K562 (cell line): ENCODE data around the gene PCCB.

Source experiments
- CBX5 ChIP-seq: IDR thresholded peaks from 2 replicates; pipeline ENCODE4 v1.6.1; 2014; ENCODE audit warnings: low read depth, borderline replicate concordance
- CEBPB ChIP-seq: fragments of 450-650 bp; IDR thresholded peaks from 2 replicates; pipeline ENCODE4 v1.6.1; 2016; ENCODE audit warnings: missing genetic modification characterization, missing compliant biosample characterization
- CTCF ChIP-seq, 3 experiments: IDR thresholded peaks in 2 of 3; conservative IDR thresholded peaks in 1 of 3; 2 replicates each; pipeline ENCODE4 v1.5.1; 2011 to 2012; ENCODE audit warnings: low read length in 3 of 3, mild to moderate bottlenecking in 3 of 3, control low read depth in 2 of 3, improper control_type of control experiment in 1 of 3, inconsistent platforms in 1 of 3, low read depth in 1 of 3, mixed read lengths in 1 of 3, moderate library complexity in 1 of 3; ENCODE audit not compliant: insufficient read depth in 2 of 3
- FOXK1 ChIP-seq: sonication (generic); formaldehyde crosslinking; IDR thresholded peaks from 2 replicates; pipeline ENCODE4 v1.8.0; 2022; ENCODE audit warnings: missing genetic modification reagents, mild to moderate bottlenecking, borderline replicate concordance
- NCOA2 ChIP-seq, 2 experiments: fragments of 450-650 bp; IDR thresholded peaks; 2 replicates each; pipeline ENCODE4 v1.6.1; 2018; ENCODE audit warnings: mild to moderate bottlenecking in 2 of 2, moderate library complexity in 1 of 2; ENCODE audit not compliant: partially characterized antibody in 2 of 2
- POLR2AphosphoS2 ChIP-seq: IDR thresholded peaks from 2 replicates; pipeline ENCODE4 v1.6.1; 2012; ENCODE audit warnings: low read length, improper control_type of control experiment
- ZNF224 ChIP-seq: sonication (generic); formaldehyde crosslinking; IDR thresholded peaks from 2 replicates; pipeline ENCODE4 v1.8.0; 2022; ENCODE audit warnings: mild to moderate bottlenecking, missing genetic modification reagents
- TF ChIP-seq, protein P1 (sequence below), 2 experiments: fragments of 450-650 bp; conservative IDR thresholded peaks; 2 replicates each; pipeline ENCODE4 v1.6.1; 2017; ENCODE audit warnings: mild to moderate bottlenecking in 2 of 2, moderate library complexity in 2 of 2

GRCh38 chr3:136211547-136211946 lies 38.6 kb upstream of the PCCB start:
- no peak for TF ChIP-seq FOXK1 (CRISPR knock-in tag)
- TF ChIP-seq, protein P1, sequence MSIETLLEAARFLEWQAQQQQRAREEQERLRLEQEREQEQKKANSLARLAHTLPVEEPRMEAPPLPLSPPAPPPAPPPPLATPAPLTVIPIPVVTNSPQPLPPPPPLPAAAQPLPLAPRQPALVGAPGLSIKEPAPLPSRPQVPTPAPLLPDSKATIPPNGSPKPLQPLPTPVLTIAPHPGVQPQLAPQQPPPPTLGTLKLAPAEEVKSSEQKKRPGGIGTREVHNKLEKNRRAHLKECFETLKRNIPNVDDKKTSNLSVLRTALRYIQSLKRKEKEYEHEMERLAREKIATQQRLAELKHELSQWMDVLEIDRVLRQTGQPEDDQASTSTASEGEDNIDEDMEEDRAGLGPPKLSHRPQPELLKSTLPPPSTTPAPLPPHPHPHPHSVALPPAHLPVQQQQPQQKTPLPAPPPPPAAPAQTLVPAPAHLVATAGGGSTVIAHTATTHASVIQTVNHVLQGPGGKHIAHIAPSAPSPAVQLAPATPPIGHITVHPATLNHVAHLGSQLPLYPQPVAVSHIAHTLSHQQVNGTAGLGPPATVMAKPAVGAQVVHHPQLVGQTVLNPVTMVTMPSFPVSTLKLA (conservative IDR thresholded peaks at IDR 0.05): no peak
- TF ChIP-seq NCOA2 (IDR thresholded peaks at IDR 0.05; ENCODE audit: partially characterized antibody in 2 of 2): no peak
- no peak for TF ChIP-seq CEBPB (tag)
- TF ChIP-seq CBX5: no peak
- no peak for TF ChIP-seq CTCF (IDR thresholded peaks at IDR 0.05 in 2 of 3, conservative IDR thresholded peaks at IDR 0.05 in 1 of 3; ENCODE audit: insufficient read depth in 2 of 3, low read depth in 1 of 3, low read length in 3 of 3)
- TF ChIP-seq ZNF224: no peak
- TF ChIP-seq POLR2AphosphoS2: no peak
